ENCODE data around the gene ARMC9.

- no peak for TF ChIP-seq CTCF (IDR thresholded peaks at IDR 0.05)
- no peak for TF ChIP-seq POLR2A (IDR thresholded peaks at IDR 0.05)
Observed at GRCh38 chr2:231170055-231170454, 28.4 kb upstream of the ARMC9 start.

All from heart left ventricle (tissue), 13 donors.